ENCODE measurements around the gene CHPT1. TPM values are rescaled to one million over a fixed set of nuclear protein-coding genes. Genes with fewer than 3 reads are reported as not detected.

The CHPT1 gene
- total RNA-seq, 1 donor from 2014 or later = 42.7 TPM

DNA sequence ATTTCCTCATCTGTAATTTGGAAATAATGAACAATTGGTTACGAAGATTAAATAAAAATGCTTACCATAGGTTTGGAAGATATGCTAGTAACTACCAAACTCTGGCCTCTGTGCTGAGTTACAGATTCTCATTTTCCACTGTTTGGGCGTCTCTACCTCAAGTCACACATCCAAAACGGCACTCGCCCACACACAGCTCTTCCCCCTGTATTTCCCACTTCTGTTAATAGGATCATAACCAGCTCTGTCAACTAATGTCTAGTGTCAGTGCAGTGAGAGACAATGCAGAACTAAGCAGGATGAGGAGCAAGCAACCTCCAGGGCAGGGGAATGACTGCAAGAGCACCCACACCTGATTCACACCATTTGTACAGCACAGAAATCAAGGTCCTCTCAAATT is 52.7 kb downstream of the CHPT1 start:
- ATAC-seq (ENCODE audit: low read depth) = no peak
- DNase-seq = no peak
- no peak for TF ChIP-seq CTCF (IDR thresholded peaks at IDR 0.05)
- Mint-ChIP-seq H3K27ac (no peak overlapping the region), H3K27me3 (no peaks in the 10 kb centered on the region), H3K36me3 (ENCODE audit: low read depth) (peaks cover 82% of the 10 kb centered on the region), H3K9me3 (no peaks in the 10 kb centered on the region), H3K4me1 (peaks cover 34% of the 10 kb centered on the region), H3K4me3 (no peak overlapping the region)
- ChIA-PET CTCF (no interaction called here), POLR2A (interaction anchor here (0.6 kb wide), 1 partner anchor 80 kb away, joined by 8 read pairs; no protein-coding TSS in a partner anchor)
- intact Hi-C loops (cut with micrococcal nuclease) = no loop called here

DNA sequence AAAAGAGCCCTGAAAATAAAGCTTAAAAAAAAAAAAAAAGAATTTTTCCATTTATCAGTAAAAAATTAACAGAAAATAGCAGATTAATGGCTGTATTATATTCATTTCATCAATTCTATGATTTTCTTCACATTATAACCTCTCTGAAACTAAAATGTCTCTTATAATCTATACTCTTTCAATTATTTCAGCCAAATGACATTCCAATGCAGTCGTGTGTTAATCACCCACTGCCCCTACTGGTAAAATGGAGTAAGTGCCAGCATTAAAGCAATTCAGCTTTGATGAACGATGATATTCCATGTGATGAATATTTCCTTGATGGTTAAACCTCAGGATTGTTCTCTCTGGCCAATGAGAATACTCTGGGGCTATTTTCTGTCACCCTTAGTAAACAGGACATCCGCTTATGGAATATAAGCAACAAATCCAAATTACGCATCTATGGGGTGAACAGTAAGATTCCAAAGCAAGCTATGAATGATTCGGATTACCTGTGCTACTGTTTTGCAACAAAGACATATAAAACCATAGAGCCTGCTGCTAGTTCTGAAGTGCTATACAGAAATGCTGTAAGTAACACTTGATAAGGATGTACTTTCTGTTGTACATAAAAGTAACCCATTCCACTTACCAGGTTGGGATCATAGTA is 62.1 kb downstream of the CHPT1 start:
- H3K4me1 Mint-ChIP-seq = peaks cover 18% of the 10 kb centered on the region
- intact Hi-C loops (cut with micrococcal nuclease) = loop anchor here (1.0 to 5.0 kb wide), 6 partner anchors 63 to 345 kb away; partner anchors contain the start of gene CHPT1
- peaks cover 46% of the 10 kb centered on the region for H3K36me3 Mint-ChIP-seq (ENCODE audit: low read depth)
- no peaks in the 10 kb centered on the region for H3K27me3 Mint-ChIP-seq
- ATAC-seq (ENCODE audit: low read depth) (peak; percentile 79), DNase-seq (no peak)
- POLR2A ChIA-PET = interaction anchor here (0.6 to 1.6 kb wide), 6 partner anchors 15 to 645 kb away, joined by 3 to 10 read pairs (median 6); partner anchors contain the start of gene CHPT1
- H3K9me3 Mint-ChIP-seq = no peaks in the 10 kb centered on the region
- no peak overlapping the region for H3K27ac Mint-ChIP-seq
- no peak overlapping the region for H3K4me3 Mint-ChIP-seq
- CTCF ChIA-PET = interaction anchor here (0.6 to 2.8 kb wide), 34 partner anchors 10 to 979 kb away, joined by 3 to 34 read pairs (median 4); partner anchors contain the start of gene GNPTAB
- TF ChIP-seq CTCF (IDR thresholded peaks at IDR 0.05) = peak; percentile 50

DNA sequence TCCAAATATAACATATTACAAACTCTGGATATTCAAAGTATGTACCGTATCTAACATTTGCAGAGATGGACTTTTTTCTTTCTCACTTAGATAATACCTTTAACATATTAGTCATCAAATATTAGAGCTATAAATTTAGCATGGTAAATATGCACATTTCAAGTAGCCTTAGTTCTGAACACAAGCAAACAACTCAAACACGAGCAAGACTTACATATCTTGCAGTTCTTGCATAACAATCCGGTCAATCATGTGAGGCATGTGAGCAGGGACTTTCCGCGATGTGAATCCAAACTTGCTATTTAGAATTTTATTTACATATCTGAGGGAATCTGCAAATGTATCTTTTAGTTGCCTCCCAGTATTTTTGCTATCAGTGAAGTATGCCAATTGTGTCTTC is 63.9 kb downstream of the CHPT1 start:
- Mint-ChIP-seq H3K27ac (no peak overlapping the region), H3K4me1 (peaks cover 18% of the 10 kb centered on the region), H3K36me3 (ENCODE audit: low read depth) (peaks cover 47% of the 10 kb centered on the region), H3K9me3 (no peaks in the 10 kb centered on the region), H3K4me3 (no peak overlapping the region), H3K27me3 (no peaks in the 10 kb centered on the region)
- intact Hi-C loops (cut with micrococcal nuclease) = no loop called here
- TF ChIP-seq CTCF (IDR thresholded peaks at IDR 0.05) = no peak
- ChIA-PET POLR2A (interaction anchor here (0.7 to 1.9 kb wide), 2 partner anchors 18 to 44 kb away, joined by 5 to 6 read pairs; no protein-coding TSS in a partner anchor), CTCF (interaction anchor here (0.9 to 2.8 kb wide), 4 partner anchors 12 to 347 kb away, joined by 3 to 34 read pairs (median 4); no protein-coding TSS in a partner anchor)
- ATAC-seq (ENCODE audit: low read depth) (no peak), DNase-seq (no peak)

GRCh38 chr12:101761781-101762180 is 64.3 kb downstream of the CHPT1 start:
- intact Hi-C loops (cut with micrococcal nuclease) = no loop called here
- POLR2A ChIA-PET = interaction anchor here (1.9 kb wide), 1 partner anchor 18 kb away, joined by 6 read pairs; no protein-coding TSS in a partner anchor
- Mint-ChIP-seq H3K36me3 (ENCODE audit: low read depth) (peaks cover 47% of the 10 kb centered on the region), H3K4me3 (no peak overlapping the region), H3K4me1 (peaks cover 18% of the 10 kb centered on the region), H3K27me3 (no peaks in the 10 kb centered on the region), H3K9me3 (no peaks in the 10 kb centered on the region), H3K27ac (no peak overlapping the region)
- CTCF ChIA-PET = interaction anchor here (0.9 to 1.3 kb wide), 3 partner anchors 12 to 140 kb away, joined by 3 to 5 read pairs (median 3); no protein-coding TSS in a partner anchor
- DNase-seq (no peak), ATAC-seq (ENCODE audit: low read depth) (no peak)
- no peak for TF ChIP-seq CTCF (IDR thresholded peaks at IDR 0.05)

DNA sequence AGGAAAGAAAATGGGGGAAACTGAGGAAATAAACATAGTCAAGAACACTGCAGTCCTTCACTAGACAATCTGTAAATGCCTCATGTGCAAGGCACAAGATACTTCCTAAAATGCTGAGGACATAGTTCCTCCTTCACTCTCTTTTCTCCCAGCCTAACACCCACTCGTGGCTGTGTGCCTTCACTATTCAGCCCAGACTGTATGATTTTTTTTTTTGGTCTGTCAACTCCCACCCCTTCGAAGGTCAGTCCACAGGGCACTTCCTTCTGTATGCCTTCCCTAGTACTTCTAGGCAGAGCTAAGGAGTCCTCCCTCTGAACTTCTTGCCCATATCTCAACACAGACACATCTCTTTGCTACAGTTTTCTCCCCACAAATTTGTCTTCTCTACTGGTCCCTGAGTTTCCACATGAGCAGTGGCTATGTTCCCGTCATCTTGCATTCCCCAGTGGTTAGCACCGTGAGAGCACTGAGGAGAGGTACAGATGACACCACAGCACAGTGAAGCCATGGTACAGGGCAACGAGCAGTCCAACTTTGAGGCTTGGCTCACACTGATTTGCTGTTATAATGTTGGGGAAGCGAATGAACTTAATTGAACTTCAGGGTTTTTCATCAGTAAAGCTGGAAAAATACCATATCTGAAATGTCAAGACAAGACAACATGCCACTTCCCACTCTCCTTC is 65.9 kb downstream of the CHPT1 start:
- no peak for DNase-seq
- CTCF ChIA-PET = interaction anchor here (0.9 to 1.4 kb wide), 2 partner anchors 77 to 194 kb away, joined by 3 to 4 read pairs; no protein-coding TSS in a partner anchor
- no peaks in the 10 kb centered on the region for H3K9me3 Mint-ChIP-seq
- peak overlapping the region; percentile 24 for H3K27ac Mint-ChIP-seq
- intact Hi-C loops (cut with micrococcal nuclease) = no loop called here
- H3K27me3 Mint-ChIP-seq = no peaks in the 10 kb centered on the region
- no peak overlapping the region for H3K4me3 Mint-ChIP-seq
- ATAC-seq (ENCODE audit: low read depth) = no peak
- peaks cover 54% of the 10 kb centered on the region for H3K36me3 Mint-ChIP-seq (ENCODE audit: low read depth)
- TF ChIP-seq CTCF (IDR thresholded peaks at IDR 0.05) = no peak
- peaks cover 18% of the 10 kb centered on the region for H3K4me1 Mint-ChIP-seq
- POLR2A ChIA-PET = no interaction called here
